Glomerular visceral epithelial cell (primary cell): ENCODE results near the gene MACROH2A2.
"Not testable (repeated sequence)": the region's sequence is repeated elsewhere in the genome, so short reads cannot be mapped to it uniquely, and the experiment has no call there.

Source experiments
- DNase-seq: peaks from one replicate; pipeline ENCODE4 v3.0.0-alpha.2; 2016; ENCODE audit errors: extremely low spot score

MACROH2A2 gene

DNA sequence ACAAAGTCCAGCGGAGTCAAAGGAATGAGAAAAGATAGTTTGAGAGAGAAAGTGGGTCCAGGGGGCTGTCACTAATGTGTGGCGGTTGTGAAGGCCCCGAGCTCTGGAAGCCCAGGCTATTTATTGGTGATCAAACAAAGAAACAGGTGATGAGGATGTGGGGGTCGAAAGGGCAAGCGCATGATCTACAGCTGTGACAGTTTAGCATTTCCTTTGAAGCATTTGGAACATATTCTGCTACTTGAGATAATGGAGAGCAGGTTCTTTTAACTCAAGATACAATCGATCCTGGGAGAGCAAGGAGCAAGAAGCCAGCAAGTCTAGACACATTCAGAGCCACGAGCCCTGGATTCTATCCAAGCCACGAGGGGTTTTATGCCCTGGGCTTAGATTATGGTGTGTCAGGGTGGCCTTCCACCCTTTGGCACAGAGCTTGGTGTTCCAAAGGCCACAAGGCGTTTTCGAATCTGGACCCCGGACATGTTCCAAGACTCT is 48.5 kb downstream of the MACROH2A2 start:
- DNase-seq = not testable (repeated sequence)

DNA sequence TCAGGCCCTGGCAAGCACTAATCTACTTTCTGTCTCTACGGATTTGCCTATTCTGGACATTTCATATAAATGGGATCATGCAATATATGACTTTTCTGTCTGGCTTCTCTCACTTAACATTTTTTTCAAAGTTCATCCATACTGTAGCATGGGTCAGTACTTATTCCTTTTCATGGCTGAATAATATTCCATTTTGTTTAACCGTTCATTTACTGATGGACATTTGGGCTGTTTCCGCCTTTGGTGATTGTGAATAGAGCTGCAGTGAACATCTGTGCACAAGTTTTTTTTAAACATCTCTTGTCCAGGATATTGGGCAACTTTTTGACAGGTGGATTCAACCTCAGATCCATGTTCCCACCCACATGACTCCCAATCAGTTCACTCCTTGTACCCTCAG is 49.0 kb downstream of the MACROH2A2 start:
- DNase-seq = no peak

DNA sequence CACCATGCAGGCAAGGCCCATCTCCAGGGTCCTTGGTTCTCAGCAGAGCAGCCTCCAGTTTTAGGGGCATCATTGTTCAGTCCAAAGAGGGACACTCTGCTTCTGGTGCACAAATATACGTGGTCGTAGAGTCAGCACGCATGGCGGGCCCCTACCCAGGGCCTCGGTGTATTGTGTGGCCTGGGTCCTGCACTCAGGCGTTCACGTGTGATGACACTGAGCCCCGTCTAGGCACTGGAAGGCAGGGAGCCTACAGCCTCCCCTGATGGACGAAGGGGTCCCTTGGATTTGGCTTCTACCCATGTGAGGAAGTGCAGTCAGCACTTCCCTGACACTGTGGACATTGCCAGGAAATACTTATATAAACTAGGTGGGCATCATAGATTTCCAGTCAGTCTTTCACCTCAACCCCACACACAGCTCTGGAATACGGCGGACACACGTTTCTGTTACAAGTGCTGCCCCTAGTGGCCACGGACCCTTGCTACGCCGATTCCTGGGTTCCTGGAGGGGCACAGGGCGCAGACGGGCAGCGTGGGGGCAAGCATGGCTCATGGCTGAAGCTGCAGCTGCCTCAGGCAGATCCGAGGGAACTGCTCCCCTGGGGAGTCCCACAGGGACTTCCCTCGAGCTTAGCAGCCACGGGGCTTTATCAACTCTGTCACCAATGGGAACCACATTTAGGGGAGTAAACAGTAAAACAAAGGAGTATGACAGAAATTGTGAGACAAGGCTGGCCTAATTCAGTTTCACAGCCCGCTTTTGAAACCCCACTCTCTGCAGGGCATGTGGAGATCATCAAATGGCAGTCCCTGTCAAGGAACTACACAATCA is 54.5 kb downstream of the MACROH2A2 start:
- DNase-seq = no peak

DNA sequence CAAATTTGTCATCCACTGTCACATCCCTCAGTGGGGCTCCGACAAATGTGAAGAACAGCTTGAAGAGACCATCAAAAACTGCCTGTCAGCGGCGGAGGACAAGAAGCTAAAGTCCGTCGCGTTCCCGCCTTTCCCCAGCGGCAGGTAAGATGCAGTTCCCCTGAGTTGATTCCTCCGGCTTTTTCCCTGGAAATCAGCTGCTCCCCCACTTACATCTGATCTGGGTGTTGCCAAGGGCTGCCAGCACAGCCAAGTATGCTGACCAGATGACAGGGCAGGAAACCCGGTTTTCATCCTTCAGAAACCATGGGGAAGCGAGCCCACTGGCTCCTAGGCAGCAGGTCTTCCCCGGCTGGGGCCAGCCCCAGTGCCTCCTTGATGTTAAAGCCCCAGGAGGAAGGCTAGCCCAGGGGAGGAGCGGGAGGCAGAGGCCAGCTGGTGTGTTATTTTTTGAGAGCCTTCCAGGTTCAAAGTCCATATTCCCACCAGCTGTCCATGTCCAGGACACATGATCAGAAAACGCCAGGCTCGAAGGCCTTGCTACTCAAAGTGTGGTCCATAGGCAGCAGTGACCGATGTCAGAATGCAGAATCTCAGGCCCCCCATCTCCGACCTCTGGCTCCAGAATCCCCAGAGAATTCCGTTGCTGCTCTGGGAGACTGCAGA is 56.6 kb downstream of the MACROH2A2 start:
- DNase-seq = no peak

DNA sequence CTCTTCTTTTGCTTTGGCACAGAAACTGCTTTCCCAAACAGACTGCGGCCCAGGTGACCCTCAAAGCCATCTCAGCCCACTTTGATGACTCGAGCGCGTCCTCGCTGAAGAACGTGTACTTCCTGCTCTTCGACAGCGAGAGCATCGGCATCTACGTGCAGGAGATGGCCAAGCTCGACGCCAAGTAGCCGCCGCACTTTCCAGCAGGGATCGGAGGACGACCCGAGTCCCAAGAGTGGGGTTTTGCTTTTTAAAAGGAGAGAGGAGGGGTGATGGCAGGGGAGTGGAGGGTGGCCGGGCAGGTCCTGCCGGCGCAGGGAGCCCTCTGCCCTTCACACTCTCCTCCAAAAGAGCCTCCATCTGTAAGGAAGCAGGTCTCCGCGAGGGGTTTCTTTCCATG is 58.9 kb downstream of the MACROH2A2 start:
- DNase-seq = no peak

DNA sequence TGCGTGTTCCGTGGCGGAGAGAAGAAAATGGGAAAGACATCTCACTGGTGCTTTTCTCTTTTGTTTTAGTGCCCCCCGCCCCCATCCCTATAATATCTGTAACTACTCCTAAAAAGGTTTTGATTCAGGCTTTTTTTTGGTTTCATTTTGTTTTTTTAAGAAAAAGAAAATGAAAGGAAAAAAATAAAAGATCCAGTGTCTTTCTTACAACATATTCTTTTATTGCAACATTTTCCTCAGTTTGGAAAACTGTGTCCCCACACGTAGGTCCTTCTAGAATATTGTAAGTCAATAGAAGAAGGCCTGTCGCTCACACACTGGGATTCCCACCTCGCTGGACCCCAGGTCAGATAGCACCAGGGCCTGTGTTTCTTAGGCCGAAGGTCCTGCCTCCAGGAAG is 59.4 kb downstream of the MACROH2A2 start:
- no peak for DNase-seq

DNA sequence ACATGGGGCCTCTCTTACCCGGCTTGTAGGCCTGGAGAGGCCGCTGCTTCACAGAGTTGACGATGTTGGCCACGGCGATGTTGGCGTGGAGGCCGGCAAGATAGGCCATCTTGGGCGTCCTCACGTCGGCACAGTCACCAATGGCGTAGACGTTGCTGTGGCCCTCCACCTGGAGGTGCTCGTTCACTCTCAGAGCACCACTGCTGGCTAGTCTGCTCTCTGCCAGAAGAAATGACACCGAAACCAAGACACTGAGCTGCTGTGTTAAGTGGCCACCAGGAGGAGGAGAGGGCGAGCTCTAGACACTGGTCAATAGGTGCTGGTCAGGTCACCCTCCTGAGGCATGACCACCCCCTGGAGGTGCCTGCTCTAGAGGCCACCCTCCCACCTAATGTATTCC is 62.3 kb downstream of the MACROH2A2 start:
- no peak for DNase-seq

DNA sequence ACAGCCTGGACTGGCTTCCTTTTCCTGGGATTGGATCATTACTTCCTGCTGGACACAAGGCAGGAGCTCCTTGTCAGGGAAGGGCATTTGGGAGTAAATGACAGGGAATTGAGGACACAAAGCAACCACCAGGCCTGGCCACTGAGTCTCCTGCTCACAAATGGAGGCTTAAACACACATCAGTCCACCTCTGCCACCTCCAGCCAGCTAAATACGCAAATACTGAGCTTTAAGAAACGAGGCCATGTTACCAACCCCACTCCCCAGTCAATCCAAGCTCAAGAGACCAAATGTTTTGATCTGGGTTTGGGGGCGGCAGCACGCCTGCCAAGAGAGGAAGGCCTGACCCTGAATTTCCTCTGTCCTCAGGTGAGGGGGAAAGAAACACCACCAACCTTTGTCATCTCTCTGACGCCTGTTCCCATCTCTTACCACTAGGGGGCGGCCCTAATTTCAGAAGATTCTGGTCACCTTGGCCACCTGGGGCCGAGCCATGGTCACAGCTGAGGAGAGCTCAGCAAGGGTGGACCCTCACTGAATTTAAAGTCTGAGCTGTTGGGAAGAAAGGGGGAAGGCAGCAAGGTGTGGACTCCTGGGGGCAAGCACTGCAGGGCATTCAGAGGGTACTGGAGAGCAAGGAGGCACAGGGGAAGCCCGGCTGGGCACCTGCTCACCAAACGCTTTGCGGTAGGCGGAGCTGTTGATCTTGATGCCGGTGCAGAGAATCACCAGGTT is 63.5 kb downstream of the MACROH2A2 start:
- peak; percentile 55 for DNase-seq

DNA sequence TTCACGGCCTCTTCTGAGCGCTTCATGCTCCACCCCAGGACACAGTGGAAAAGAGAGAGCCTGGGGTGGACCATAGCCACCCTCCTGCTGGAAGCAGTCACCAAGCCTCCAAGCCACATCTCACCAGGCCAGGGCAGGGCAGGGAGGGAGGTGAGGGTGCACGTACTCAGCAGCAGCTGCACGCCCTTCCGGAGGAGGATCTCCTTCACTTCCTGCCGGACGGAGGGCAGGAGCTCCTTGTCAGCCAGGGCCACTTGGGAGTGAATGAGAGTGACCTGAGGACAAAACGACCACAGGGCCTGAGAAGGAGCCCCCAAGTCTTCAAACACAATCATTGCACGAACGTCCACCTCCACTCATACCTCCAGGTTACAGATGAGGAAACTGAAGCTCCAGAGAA is 65.0 kb downstream of the MACROH2A2 start:
- no peak for DNase-seq

DNA sequence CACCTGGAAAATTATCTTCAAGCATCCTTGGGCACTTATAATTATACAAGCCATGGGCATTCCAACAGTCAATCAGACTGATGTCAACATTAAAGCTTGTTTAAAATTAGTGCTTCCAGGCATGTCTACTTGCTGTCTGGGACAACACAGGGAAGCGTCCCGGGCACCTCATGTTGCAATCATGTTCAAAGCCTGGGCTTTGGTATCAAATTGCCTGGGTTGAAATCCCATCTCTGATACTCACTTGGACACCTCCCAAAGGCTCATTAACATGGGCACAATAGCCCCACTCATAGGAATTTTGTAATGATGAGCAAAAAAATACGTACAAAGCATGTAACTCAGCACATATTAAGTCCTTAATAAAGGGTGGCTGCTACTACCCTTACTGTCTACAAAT is 65.5 kb downstream of the MACROH2A2 start:
- DNase-seq = no peak

DNA sequence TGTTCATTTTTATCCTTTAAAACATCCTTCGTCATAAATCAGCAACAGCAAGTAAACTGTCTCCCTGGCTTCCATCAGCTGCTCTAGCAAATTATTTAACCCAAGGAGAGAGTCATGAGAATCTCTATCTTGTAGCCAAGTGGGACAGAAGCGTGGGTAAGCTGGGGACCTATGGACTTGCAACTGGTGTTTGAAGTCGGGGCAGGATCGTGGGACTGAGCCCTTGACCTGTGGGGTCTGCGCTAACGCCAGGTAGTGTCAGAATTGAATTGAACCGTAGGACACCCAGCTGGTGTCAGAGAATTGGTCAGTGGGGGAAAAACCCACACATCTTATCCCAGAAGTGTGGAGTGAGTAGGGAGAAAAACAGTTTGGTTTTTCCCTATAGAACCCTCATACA is 66.6 kb downstream of the MACROH2A2 start:
- DNase-seq = no peak

DNA sequence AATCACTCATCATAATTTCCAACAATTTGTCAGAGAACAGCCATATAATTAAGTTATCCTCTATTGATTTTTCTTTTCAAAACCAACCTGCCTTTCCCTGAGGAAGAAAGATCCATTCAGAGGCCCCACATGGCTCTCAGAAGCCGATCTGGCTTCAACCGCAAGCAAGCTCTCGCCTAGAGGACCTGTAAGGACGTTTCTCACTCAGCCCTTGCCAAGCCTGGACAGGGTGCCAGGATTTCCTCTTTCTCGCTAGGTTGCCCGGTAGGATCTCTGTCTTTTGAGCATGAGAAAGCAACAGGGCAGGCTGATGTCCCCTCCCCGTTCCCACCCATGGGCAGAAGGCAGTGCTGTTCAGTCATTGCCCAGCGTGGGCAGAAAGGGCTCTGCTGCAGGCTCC is 67.0 kb downstream of the MACROH2A2 start:
- DNase-seq = no peak

DNA sequence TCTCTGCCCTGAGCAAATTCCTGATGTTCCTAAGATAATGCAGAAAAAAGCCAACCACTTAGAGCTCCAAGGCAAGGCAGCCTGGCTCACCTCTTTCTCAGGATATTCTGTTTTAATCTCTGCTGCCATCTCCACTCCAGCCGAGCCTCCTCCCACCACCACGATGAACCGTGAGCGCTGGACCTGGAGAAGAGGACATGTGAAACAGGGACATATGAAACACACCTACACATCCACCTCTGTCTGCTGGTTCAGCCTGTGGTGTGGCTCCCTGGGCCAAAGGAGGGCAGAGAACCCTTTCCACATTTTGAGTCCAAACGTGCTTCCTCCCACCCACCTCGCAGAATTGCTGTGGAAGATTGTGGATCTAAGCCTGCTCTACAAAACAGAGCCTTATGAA is 67.8 kb downstream of the MACROH2A2 start:
- DNase-seq = no peak

DNA sequence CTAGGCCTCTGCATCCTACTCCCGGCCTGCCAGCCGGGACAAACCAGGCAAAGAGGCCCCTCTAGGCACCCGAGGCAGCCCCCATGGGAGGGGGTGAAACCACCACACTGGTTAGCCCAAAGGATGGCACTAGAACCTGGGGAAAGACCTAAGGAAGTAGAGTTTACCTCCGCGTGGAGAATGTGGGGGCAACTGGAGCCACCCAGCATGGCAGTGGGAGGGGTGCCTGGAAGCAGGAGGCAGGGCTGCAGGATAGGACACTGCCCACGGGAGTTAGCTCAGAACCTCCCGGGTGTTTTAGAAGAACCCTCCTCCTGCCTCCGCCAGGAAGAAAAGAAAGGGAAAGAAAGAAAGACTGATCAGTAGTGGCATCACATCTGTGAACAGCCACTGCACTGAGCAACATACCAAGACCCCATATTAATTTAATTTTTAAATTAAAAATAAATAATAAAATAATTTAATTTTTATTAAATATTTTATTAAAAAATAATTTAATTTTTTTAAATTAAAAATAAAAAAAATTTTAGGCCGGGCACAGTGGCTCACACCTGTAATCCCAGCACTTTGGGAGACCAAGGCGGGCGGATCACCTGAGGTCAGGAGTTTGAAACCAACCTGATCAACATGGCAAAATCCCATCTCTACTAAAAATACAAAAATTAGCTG is 68.8 kb downstream of the MACROH2A2 start:
- DNase-seq = no peak

DNA sequence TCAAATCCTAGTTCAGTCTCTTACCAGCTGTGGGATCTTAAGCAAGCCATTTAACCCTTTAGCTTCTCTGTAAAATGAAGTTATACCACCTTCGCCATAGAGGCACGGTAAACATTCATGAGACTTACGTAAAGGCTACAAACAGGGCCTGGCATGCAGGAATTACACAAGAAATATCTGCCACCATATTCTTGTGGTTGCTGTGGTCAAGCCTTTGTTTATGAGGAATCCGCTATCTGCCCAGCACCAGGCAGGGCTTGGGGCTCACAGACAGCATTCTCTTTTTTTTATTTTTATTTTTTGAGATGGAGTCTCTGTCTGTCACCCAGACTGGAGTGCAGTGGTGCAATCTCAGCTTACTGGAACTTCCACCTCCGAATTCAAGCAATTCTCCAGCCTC is 70.1 kb downstream of the MACROH2A2 start:
- no peak for DNase-seq

DNA sequence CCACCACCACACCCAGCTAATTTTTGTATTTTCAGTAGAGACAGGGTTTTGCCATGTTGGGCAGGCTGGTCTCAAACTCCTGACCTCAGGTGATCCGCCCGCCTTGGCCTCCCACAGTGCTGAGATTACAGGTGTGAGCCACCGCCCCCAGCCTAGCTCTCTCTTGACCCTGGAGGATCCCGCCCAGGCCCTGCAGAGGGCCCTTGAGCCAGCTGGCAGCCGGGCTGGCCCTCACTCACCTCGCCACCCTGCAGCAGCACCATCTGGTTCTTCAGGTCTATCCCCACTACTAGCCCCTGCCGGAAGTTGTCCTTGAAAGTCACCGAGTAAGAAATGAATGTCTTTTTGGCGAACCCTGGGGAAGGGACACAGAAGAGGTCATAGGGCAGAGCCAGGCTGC is 70.5 kb downstream of the MACROH2A2 start:
- not testable (repeated sequence) for DNase-seq

DNA sequence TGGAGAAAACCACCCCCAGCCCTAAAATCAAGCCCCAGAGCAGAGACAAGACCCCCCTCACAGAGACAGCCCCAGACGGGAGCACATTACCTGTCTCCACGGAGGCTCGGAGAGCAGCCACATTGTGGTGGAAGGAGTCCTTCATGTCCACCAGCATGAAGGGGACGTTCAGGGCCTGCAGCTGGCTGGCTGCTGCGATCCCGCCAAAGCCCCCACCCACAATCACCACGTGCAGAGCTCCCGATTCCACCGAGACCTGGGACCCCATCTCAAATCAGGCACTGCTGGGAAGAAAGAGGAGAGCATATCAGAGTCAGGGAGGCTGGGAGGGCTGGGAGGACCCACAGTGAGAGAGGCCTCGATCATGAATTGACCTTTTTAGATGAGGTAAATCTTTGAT is 71.2 kb downstream of the MACROH2A2 start:
- DNase-seq = no peak

DNA sequence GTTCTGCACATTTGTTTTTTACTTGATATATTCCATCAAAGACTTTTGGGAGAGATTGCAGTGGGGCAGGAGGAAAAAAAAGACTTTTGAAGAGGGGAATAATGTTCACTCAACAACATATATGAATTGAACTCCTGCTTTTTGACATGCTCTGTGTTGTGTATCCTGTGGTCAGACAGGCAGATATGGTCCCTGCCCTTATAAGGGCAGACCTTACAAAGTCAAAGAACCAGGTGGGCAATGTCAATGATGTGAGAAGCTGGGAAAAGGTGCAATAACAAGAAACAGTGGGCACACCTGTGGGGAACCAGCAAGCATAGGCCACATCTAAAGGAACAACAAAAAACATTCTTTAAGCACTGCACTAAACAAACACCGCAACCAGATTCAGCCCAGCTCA is 71.8 kb downstream of the MACROH2A2 start:
- DNase-seq = no peak

DNA sequence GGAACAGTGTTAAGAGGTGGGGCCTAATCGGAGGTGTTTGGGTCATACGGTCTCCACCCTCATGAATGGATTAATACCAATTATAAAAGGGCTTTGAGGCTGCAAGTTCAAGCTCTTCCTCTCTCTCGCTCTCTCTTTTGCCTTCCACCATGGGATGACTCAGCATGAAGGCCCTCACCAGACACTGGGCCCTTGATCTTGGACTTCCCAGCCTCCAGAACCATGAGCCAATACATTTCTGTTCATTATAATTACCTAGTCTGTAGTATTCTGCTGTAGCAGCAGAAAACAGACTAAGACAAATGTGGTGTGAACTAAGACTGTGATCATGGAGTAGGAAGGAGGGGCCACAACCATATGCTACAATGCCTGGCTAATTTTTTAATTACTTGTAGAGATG is 72.3 kb downstream of the MACROH2A2 start:
- no peak for DNase-seq

DNA sequence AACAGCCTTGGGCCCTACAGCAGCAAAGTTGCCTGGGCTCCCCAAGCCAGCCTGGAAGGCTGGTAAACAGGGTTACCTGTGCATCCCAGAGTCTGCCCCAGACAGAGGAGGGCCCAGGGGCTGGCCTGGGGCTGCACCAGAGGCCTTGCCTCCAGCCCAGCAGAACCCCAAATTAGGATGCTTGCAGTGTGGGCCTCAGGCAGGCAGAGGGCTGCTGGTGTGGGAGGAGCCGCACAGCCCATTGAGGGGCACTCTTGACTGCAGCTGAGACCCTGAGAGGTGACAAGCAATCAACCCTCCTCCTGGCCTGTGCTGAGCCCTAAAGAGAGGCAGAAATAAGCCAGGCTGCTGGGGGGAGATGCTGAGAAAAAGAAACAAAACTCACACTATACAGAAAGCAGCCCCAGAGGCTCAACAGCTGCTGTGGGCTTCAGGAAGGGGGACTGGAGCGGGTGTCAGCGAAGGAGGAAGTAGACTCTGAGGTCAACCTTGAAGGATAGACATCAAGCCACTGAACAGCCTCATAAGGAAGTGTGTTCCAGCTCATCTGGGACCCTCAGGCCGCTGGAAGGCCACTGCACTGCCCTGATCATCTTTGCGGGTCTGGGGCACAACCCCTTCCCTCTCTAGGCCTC is 73.4 kb downstream of the MACROH2A2 start:
- no peak for DNase-seq

DNA sequence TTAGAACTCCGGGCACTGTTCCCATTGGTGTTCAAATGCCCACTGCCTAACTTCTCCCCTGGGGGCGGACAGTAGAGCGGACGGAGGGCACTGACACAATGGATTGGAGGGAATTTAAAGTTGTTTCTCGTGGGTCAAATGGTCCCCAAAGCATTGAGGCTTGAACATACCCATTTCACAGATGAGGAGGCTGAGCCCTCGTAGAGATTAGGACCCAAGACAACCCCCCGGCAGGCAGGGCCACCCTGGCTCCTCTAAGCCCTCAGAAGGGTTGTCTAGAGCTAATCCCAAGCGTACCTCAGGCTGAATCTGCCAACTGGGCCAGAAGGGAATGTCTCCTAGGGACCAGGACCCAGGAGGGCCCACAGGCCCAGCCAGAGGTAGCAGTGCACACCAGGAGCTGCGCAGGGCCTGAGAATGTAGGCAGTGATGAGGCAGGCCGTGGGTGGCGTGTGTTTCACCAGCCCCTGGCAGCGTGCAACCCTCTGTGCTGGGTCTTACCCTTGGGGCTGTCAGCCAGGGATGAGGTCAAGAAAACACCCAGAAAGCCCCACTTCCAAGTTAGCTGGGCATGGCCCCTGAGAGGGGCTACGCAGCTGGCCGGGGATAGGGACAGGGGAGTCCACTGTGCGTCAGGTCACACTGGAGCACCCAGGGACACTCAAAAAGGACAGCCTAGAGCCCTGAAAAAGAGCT is 74.2 kb downstream of the MACROH2A2 start:
- no peak for DNase-seq
